ENCODE results near the gene USP47. TPM values are rescaled to one million over a fixed set of nuclear protein-coding genes. Genes with fewer than 3 reads are reported as not detected.

Gene USP47
- polyA plus RNA-seq, 2 of the 4 experiments (the other 2 are of a cell fraction), result 31.0 to 32.8 TPM

- ATAC-seq (no peak), FAIRE-seq (no peak), DNase-seq (ENCODE audit: low read depth in 1 of 2, low spot score in 1 of 2) (no peak)
- no peak for TF ChIP-seq HES2 (IDR thresholded peaks at IDR 0.05)
- TF ChIP-seq HOXA7 (CRISPR knock-in tag; IDR thresholded peaks at IDR 0.05), result no peak
- no peak for TF ChIP-seq PBX3 (IDR thresholded peaks at IDR 0.05)
- 89% methylated on average over 5 of the region's 5 CpGs for WGBS (ENCODE audit: missing lambda C conversion rate)
- peaks cover 18% of the 10 kb centered on the region for H3K4me1 ChIP-seq
- no peak overlapping the region for H3K4me3 ChIP-seq
- CTCF ChIA-PET, result interaction anchor here (0.5 to 4.3 kb wide), 6 partner anchors 41 to 972 kb away, joined by 3 to 17 read pairs (median 4); no protein-coding TSS in a partner anchor
- no peaks in the 10 kb centered on the region for H3K9me3 ChIP-seq
- no peak overlapping the region for H3K4me2 ChIP-seq
- POLR2A ChIA-PET, result no interaction called here
- H3K27ac ChIP-seq, result no peak overlapping the region
Measured at GRCh38 chr11:12007230-12007593, 165.4 kb downstream of the USP47 start.

- CTCF ChIA-PET, result interaction anchor here (0.5 to 4.3 kb wide), 5 partner anchors 41 to 973 kb away, joined by 3 to 17 read pairs (median 4); no protein-coding TSS in a partner anchor
Measured at GRCh38 chr11:12007769-12008737, 166.3 kb downstream of the USP47 start, which contains the start of gene DKK3. Gene DKK3 (minus strand): TSS chr11:12008626. CDS start chr11:12008582, 44 bp downstream.

More at GRCh38 chr11:12007769-12008737, 166.3 kb downstream of the USP47 start, which contains the start of gene DKK3:
- POLR2A ChIA-PET, result interaction anchor here (2.6 kb wide), 1 partner anchor 31 kb away, joined by 7 read pairs; no protein-coding TSS in a partner anchor
- TF ChIP-seq MAFK (IDR thresholded peaks at IDR 0.05; ENCODE audit: partially characterized antibody), result no peak
- TF ChIP-seq RCOR1 (IDR thresholded peaks at IDR 0.05; ENCODE audit: low read depth, low read length), result no peak
- no peak for TF ChIP-seq E2F6 (IDR thresholded peaks at IDR 0.05; ENCODE audit: borderline replicate concordance, low read depth)
- no peak for TF ChIP-seq SMC3 (IDR thresholded peaks at IDR 0.05)
- TF ChIP-seq POLR2AphosphoS2 (conservative IDR thresholded peaks at IDR 0.05; ENCODE audit: low read length), result no peak
- no peak for TF ChIP-seq NPAS2 (CRISPR knock-in tag; IDR thresholded peaks at IDR 0.05; ENCODE audit: borderline replicate concordance)
- no peak for TF ChIP-seq SREBF2 (IDR thresholded peaks at IDR 0.05)
- TF ChIP-seq FOXS1 (CRISPR knock-in tag; IDR thresholded peaks at IDR 0.05), result no peak
- TF ChIP-seq RAD21 (conservative IDR thresholded peaks at IDR 0.05 in 1 of 2, IDR thresholded peaks at IDR 0.05 in 1 of 2), result no peak
- TF ChIP-seq CBX2 (IDR thresholded peaks at IDR 0.05; ENCODE audit: borderline replicate concordance, low read depth), result no peak
- no peak for TF ChIP-seq CHD2 (IDR thresholded peaks at IDR 0.05; ENCODE audit: low read length, partially characterized antibody)
- TF ChIP-seq MAZ (IDR thresholded peaks at IDR 0.05; ENCODE audit: borderline replicate concordance, low read depth, low read length), result no peak
- Histone ChIP-seq H3K9me3 (no peaks in the 10 kb centered on the region), H3K4me2 (peak within 1 kb of the TSS; percentile 85), H3K4me3 (peak within 1 kb of the TSS; percentile 77), H3K27ac (peak within 1 kb of the TSS; percentile 76 to 89), H3K4me1 (peaks cover 18% of the 10 kb centered on the region)
- 86% methylated on average over 54 of the region's 71 CpGs for WGBS (ENCODE audit: missing lambda C conversion rate)
- no peak for DNase-seq (ENCODE audit: low read depth in 1 of 2, low spot score in 1 of 2)
- ATAC-seq, result no peak
- no peak for FAIRE-seq

Other genes starting within 250 kb of the USP47 start
- gene GALNT18, start 220.0 kb upstream of the USP47 start, polyA plus RNA-seq (2011; rRNA removed), result 6.7 TPM in 2 replicates
- 15.9 to 20.8 TPM (median 16.1 TPM) in 3 replicates for gene GALNT18, start 220.0 kb upstream of the USP47 start, polyA plus RNA-seq (2017; fragmentation: RNase III; extraction: RNeasy Plus Mini Kit Qiagen cat#74134 plus additional on column Dnase treatment)
- 18.4 and 22.8 TPM in 2 replicates for gene DKK3, start 166.7 kb downstream of the USP47 start, polyA plus RNA-seq (2011; rRNA removed)
- 11.9 to 21.8 TPM (median 20.8 TPM) in 3 replicates for gene DKK3, start 166.7 kb downstream of the USP47 start, polyA plus RNA-seq (2017; fragmentation: RNase III; extraction: RNeasy Plus Mini Kit Qiagen cat#74134 plus additional on column Dnase treatment)